Fibroblast of upper back skin (primary cell): ENCODE results near the gene DCLK2.

ENCODE experiments used
- DNase-seq: peaks from one replicate; pipeline ENCODE4 v3.0.0-alpha.2; 2013

DCLK2 gene

GRCh38 chr4:150119492-150119891, 41.2 kb downstream of the DCLK2 start:
- DNase-seq, result peak; percentile 58

- DNase-seq, result no peak
These were observed 44.8 kb downstream of the DCLK2 start for GRCh38 chr4:150123087-150123486.

GRCh38 chr4:150123796-150124677, 45.8 kb downstream of the DCLK2 start:
- DNase-seq, result no peak

- DNase-seq, result peak; percentile 72
These were observed 48.1 kb downstream of the DCLK2 start for GRCh38 chr4:150126201-150126863.

GRCh38 chr4:150126864-150127203, 48.6 kb downstream of the DCLK2 start:
- DNase-seq, result peak; percentile 91

- DNase-seq, result peak; percentile 74
These were observed 49.5 kb downstream of the DCLK2 start for GRCh38 chr4:150127757-150128156.

GRCh38 chr4:150130933-150131332, 52.7 kb downstream of the DCLK2 start:
- DNase-seq, result peak; percentile 91

GRCh38 chr4:150131581-150132228, 53.5 kb downstream of the DCLK2 start:
- peak; percentile 30 for DNase-seq

GRCh38 chr4:150133605-150134004, 55.4 kb downstream of the DCLK2 start:
- DNase-seq, result no peak

- peak; percentile 35 for DNase-seq
These were observed 57.0 kb downstream of the DCLK2 start for GRCh38 chr4:150135134-150135772.

- DNase-seq, result peak; percentile 85
These were observed 57.8 kb downstream of the DCLK2 start for GRCh38 chr4:150136036-150136435.

GRCh38 chr4:150136481-150136880, 58.2 kb downstream of the DCLK2 start:
- DNase-seq, result peak; percentile 74

- no peak for DNase-seq
These were observed 61.1 kb downstream of the DCLK2 start for GRCh38 chr4:150139297-150139865.

GRCh38 chr4:150140774-150141400, 62.6 kb downstream of the DCLK2 start:
- peak; percentile 75 for DNase-seq

GRCh38 chr4:150141756-150142155, 63.5 kb downstream of the DCLK2 start:
- DNase-seq, result no peak

- no peak for DNase-seq
These were observed 64.6 kb downstream of the DCLK2 start for GRCh38 chr4:150142831-150143230.

GRCh38 chr4:150145090-150145945, 67.1 kb downstream of the DCLK2 start:
- DNase-seq, result peak; percentile 75

GRCh38 chr4:150145946-150146340, 67.7 kb downstream of the DCLK2 start:
- peak; percentile 43 for DNase-seq

- peak; percentile 61 for DNase-seq
These were observed 71.1 kb downstream of the DCLK2 start for GRCh38 chr4:150149381-150149780.

- DNase-seq, result no peak
These were observed 72.4 kb downstream of the DCLK2 start for GRCh38 chr4:150150629-150151062.

GRCh38 chr4:150152766-150153165, 74.5 kb downstream of the DCLK2 start:
- DNase-seq, result peak; percentile 50
